DMS79 (cell line): Measurements from ENCODE around the gene PRPS2.

ENCODE experiments used
- DNase-seq: peaks from one replicate; lab custom pipeline; 2025; lab: John Stamatoyannopoulos, UW

PRPS2 gene

GRCh38 chrX:12814420-12814819 is 23.2 kb downstream of the PRPS2 start:
- DNase-seq: no peak

DNA sequence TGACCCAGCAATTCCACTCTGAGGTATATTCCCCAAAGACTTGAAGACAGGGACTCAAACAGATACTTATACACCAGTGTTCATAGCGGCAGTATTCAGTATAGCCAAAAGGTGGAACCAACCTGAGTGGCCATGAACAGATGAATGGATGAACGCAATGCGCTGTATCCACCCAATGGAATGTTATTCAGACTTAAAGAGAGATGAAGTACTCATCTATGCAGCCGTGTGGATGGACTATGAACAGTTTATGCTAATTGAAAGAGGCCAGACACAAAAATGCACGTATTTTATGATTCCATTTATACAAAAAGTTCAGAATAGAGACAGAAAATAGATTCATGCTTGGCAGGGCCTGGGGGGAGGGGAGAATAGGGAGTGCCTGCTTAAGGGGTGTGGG is 26.3 kb downstream of the PRPS2 start:
- no peak for DNase-seq

DNA sequence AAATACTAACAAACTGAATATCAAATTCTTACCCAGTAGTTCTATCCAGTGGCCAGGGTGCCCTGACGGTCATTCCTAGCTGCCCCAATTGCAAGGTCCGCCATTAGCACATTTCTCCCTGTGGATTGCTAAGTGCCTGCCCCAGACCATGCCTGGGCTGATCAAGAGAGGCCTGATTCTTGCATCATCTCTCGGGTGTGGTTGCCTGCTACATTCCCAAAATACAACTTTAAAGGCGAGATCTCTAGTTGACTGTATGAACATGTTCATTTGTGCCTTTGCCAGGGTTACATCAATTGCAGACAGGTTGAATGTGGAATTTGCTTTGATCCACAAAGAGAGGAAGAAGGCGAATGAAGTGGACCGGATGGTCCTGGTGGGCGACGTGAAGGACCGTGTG is 28.0 kb downstream of the PRPS2 start:
- no peak for DNase-seq

- DNase-seq: no peak
These were observed 29.5 kb downstream of the PRPS2 start for GRCh38 chrX:12820737-12821136.

DNA sequence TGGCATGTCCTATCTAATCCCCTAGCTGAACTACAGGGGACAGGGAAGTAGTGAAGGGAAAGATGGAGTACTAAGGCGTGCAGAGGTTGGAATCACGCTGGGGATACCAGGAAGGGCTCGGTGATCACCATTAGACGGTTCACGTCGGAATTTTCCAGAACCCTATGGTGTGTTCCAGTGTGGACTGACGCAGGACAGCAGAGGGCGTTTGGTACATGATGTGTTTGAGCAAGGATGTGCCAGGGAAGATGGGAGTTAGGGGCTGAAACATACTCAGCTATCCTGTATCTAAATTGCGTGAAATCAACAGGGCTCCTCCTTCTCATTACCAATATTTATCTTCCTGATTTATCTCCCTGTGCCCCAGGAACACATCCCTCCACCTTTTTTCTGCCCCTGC is 33.7 kb downstream of the PRPS2 start:
- DNase-seq: no peak

GRCh38 chrX:12825801-12826200 is 34.6 kb downstream of the PRPS2 start:
- no peak for DNase-seq

GRCh38 chrX:12843061-12843667 is 52.0 kb downstream of the PRPS2 start:
- DNase-seq: no peak

DNA sequence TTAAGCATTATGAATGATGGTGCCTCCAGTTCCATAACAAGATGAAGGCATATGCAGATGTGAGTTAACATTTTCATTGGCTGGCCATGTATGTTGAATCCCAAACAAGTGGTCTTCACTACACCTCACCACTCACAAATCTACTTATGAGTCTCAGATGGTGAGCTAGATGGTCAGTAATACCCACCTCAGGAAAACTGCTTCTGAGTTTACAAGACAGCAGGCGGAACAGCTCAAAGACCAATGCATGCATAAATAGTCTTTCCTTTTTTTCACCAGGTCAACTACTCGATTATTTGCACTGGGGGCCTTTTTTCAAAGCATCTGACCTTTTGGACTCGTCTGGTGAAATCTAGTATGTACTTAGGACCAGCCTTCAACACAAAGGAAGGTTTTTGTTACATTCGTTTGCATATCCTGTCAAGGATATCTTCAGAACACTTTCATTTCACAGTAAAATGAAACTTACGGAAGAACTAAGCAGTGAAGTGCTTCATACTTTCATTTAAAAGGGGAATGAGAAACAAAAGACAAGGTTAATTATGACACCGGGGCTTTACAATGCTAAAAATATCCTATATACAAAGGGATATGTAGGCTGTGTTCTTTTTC is 52.6 kb downstream of the PRPS2 start:
- no peak for DNase-seq

DNA sequence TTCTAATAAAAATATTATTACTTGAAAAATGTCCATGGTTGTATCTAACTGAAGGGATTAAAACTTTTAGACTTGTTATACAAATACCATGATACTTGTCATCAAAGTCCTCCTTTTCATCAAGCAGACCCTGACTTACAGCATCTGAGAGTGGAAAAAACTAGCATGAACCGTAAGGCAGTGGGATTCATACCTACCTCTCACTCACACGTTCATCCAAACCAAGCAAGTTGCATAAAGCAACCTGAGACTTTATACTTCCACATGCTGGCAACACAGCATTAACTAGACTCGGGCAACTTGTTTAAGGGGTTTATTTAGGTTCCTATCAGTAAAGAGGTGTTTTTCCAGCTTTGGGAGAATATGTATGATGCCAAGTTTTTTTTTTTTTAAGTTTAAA is 53.1 kb downstream of the PRPS2 start:
- DNase-seq: no peak

- no peak for DNase-seq
These were observed 74.1 kb downstream of the PRPS2 start for GRCh38 chrX:12865359-12865758.

GRCh38 chrX:12866451-12867377 is 75.5 kb downstream of the PRPS2 start, which contains the start of gene TLR7:
Gene TLR7 (plus strand): TSS chrX:12867072. CDS start chrX:12867579, 507 bp downstream.
- no peak for DNase-seq

- DNase-seq: no peak
These were observed 76.5 kb downstream of the PRPS2 start for GRCh38 chrX:12867685-12868084.

DNA sequence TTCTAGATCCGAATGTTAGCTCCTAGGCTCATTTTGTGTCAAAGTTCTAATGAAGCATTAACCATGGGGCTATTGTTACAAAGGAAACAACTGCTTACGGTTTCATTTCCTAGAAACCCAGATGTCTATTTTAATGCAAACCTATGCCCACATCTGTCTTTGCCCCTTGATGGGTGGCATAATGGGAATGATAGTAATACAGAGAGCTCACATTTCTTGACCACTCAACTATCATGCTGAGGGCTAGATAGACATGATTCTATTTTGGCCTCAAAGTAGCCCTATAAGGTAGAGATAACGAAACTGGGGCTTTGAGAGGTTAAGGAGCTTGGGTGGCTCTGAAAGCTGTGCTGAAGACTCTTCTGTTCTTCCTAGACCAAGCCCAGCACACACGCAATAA is 77.5 kb downstream of the PRPS2 start:
- no peak for DNase-seq

DNA sequence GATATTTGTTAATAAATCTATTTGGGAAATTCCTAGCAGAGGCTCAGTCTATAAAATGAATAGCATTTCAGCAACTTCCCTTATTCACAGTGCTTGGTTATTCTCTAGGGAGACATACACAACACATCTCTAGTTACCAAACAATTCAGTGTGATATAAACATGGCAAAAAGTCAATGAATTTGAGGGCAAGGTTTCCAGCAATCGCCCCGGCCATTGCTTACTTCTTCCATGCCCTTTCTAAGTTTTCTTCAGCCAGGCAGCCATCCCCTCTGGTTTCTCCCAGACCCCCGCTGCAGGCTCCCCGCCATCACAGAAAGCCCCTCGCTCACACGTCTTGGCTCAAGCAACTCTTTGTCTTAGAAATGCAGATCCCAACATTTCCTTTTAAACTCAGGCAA is 80.0 kb downstream of the PRPS2 start:
- DNase-seq: no peak

- no peak for DNase-seq
These were observed 81.5 kb downstream of the PRPS2 start for GRCh38 chrX:12872741-12873140.
